Nucleus accumbens (tissue), 56 donors: Measurements from ENCODE around the gene TRMT10B.
A peak's percentile ranks its signal among the peaks of the same experiment; 100 is the strongest.

Experiments
- DNase-seq, 56 donors: peaks; one replicate each; lab custom pipeline; 2025; lab: John Stamatoyannopoulos, UW

Gene TRMT10B, protein sequence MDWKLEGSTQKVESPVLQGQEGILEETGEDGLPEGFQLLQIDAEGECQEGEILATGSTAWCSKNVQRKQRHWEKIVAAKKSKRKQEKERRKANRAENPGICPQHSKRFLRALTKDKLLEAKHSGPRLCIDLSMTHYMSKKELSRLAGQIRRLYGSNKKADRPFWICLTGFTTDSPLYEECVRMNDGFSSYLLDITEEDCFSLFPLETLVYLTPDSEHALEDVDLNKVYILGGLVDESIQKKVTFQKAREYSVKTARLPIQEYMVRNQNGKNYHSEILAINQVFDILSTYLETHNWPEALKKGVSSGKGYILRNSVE

GRCh38 chr9:37753489-37754190 is at the start of gene TRMT10B:
Gene TRMT10B (plus strand): TSS chr9:37753805. CDS start chr9:37761932, 8,127 bp downstream.
- DNase-seq, result peak in 50 of 56 donors; percentile 12 to 85 (median 57)

DNA sequence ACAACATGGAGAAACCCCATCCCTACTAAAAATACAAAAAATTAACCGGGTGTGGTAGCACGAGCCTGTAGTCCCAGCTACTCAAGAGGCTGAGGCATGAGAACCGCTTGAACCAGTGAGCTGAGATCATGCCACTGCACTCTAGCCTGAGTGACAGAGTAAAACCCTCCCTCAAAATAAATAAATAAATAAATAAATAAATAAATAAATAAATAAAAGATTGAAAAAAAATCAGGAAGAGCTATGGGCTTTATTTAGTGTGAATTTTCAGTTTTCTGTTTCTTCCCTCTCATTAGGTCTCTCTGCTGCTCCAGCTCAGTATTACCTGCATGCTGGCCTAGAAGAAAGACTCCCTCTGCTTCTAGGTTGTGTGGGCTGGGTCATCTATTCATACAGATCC is 47.8 kb upstream of the TRMT10B start:
- no peak for DNase-seq

DNA sequence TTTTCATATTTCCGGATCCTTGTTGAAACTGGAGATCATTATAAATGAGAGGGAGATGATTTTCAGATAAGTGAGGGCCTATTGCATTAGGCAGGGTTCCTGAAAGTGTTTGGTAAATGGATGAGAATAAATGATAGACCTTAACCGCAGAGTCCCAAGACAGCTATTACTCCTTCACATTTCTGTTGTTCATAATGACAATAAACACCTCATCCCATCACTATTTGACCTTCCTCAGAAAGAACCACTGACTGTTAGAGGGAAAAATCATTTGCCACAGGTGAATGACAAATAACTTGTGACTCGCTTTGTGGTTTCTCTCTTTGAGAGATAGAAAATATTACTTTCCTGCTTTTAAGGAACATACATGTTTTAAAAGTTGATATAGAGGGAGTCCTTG is 47.3 kb upstream of the TRMT10B start:
- no peak for DNase-seq

DNA sequence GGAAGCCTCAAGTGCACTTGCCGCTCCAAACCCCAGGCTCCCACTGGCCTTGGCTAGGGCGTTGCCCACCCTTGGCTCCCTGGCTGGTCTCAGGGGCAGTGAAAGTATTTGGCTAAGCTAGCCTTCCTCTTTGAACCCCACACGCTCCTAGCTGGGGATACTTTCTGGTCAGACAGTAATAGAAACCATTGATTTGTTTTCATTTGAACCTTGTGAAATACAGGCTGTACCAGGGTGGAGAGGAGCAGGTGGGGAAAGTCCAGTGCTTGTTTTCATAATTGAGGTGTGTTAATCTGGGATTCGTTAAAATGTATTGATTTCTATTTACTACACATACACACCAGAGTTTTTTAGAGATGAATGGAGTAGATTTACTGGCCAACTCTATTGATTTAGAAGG is 45.9 kb upstream of the TRMT10B start:
- DNase-seq, result no peak

- DNase-seq, result no peak
Measured at GRCh38 chr9:37710046-37710445, 43.6 kb upstream of the TRMT10B start.

- no peak for DNase-seq
Measured at GRCh38 chr9:37715260-37715659, 38.3 kb upstream of the TRMT10B start.

- no peak for DNase-seq
Measured at GRCh38 chr9:37715991-37716505, 37.6 kb upstream of the TRMT10B start.

GRCh38 chr9:37719526-37719925 is 34.1 kb upstream of the TRMT10B start:
- no peak for DNase-seq

DNA sequence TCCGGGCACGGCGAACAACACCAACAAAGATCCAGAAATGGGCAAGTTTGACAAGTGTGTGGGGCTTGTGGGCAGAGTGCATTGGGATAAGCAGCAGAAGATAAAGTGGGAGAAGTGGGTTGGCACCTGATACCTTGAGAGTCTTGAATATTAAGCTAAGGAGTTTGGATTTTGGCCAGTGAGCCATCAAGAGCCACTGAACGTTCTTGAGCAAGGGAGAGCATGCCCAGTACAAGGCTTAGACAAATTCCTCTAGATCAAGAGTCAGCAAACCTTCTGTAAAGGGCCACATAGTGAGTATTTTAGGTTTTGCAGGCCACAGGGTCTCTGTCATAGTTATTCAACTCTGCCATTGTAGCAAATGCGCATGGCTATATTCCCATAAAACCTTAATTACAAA is 26.6 kb upstream of the TRMT10B start:
- no peak for DNase-seq

DNA sequence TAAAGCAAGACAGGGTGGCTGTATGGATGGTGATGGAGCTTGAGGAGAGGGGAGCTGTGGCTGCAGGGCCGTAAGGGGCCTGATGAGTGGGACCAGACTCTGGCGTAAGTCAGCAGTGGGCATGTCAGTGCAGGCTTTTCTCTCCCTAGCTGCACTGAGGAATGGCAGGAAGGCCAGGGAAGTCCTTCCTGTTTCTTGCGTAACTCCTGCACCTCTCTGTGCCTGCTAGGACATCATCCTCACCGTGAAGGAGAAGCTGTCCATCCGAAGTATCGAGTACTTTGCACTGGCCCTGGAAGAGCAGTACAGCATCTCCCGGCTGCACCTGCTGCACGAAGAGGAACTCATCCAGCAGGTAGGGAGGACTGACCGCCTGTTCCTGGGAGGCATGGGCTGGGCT is 24.1 kb upstream of the TRMT10B start:
- no peak for DNase-seq

DNA sequence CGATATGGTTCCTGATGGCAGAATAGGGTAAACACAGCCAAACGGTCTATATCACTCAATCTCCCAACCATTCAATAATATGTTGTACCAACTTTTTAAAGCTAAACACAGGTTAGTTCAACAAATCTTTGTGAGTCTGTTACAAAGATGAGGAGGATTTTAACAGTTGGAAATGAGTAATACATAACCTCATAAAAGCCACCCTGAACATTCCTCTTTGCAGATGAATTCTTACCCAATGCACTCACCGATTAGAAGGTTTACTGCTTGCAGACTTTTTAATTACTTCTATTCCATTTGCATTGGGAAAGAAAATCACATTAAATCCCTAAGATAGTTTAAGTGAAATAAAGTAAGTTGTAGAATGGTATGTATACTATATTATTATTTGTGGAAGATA is 23.3 kb upstream of the TRMT10B start:
- DNase-seq, result no peak

GRCh38 chr9:37730839-37731238 is 22.8 kb upstream of the TRMT10B start:
- no peak for DNase-seq

DNA sequence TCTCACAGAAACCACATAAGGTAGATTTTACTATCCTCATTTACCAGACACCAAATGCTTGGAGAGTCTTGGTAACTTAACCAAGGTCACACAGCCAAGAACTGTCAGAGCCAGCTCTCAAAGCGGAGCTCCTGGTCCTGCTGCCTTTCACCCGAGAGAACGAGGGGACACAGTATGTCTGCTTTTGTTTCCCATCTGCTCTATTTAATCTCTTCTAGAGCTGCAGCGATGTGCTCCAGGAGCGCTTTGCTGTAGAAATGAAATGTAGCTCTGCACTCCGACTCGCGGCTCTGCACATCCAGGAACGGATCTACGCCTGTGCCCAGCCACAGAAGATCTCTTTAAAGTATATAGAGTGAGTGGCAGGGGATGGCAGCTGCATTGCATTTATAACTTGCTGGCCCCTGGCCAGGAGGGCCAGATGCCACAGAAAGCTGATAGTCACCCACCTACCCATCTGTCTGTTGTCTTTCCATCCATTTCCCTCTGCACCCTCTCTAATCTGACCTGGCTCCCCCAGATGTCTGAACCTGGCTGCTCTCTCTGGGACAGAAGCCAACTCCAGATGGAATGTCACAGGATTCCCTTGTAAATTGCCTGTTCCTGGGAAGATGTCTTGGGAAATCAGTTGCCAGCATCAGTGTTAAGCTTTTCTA is 21.4 kb upstream of the TRMT10B start:
- DNase-seq, result no peak

- DNase-seq, result no peak
Measured at GRCh38 chr9:37732952-37733351, 20.7 kb upstream of the TRMT10B start.

- no peak for DNase-seq
Measured at GRCh38 chr9:37739222-37739621, 14.4 kb upstream of the TRMT10B start.

DNA sequence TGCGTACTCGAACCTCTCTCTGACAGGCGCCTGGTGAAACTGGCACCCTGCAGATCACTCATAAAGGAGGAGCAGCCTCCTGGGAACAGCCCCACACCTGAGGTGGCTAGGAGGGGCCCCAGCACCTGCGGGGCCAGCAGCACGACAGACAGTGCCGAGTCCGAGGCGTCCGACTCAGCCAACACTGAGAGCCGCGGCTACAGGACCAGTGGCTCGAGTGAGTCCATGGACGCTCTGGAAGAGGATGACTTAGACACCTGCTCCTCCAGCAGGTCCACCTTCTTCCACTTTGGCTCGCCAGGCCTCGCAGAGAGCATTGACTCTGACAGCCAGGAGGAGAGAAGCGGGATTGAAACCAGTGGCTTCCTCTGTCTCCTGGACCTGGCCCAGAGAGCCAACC is 13.5 kb upstream of the TRMT10B start:
- DNase-seq, result no peak

GRCh38 chr9:37740631-37741328 is 12.8 kb upstream of the TRMT10B start:
- DNase-seq, result no peak

GRCh38 chr9:37745970-37746369 is 7.6 kb upstream of the TRMT10B start:
- no peak for DNase-seq

DNA sequence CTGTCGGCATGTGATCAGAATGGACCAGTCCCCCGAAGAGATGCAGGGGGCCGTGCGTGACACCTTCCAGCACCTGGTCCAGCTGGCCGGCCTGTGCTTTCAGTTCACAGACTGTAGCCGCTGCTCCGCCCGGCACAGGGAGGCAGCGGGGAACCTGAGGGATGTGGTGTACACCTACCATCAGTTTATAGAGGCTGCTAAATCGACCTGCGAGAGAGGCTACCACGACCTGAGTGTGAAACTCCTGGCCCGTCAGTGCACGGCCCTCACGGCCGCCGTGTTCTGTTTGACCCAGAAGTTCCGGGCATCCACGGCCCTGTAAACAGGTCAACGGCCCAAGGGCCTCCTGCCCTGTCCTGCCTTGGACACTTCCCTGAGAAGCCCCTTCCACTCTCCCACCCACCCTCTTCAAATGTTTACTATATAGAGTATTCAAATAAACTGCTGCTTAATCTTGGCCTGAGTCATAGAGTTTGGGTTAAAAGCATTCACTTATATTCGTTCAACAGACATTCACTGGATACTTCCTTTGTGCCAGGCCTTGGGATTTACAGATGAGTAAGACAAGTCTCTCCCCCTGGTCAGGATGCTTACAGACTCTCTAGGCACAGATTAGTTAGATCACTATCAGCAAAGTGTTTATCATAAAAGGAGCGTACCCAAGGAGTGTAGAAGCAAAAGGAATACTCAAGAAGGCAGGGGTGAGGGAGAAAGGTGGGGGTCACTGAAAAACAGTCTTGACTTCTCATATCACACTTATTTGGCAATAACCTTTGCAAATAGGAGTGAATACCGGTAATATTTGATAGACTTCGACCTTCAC is 6.9 kb upstream of the TRMT10B start:
- no peak for DNase-seq

GRCh38 chr9:37747271-37747753 is 6.3 kb upstream of the TRMT10B start:
- peak in 39 of 56 donors; percentile 2 to 73 (median 23) for DNase-seq
